ENCODE results near the gene BHLHE40.
A peak's percentile ranks its signal among the peaks of the same experiment; 100 is the strongest.
"Not testable (repeated sequence)": the region's sequence is repeated elsewhere in the genome, so short reads cannot be mapped to it uniquely, and the experiment has no call there.

BHLHE40 gene

GRCh38 chr3:4963669-4964570, 15.3 kb upstream of the BHLHE40 start:
- DNase-seq: no peak

DNA sequence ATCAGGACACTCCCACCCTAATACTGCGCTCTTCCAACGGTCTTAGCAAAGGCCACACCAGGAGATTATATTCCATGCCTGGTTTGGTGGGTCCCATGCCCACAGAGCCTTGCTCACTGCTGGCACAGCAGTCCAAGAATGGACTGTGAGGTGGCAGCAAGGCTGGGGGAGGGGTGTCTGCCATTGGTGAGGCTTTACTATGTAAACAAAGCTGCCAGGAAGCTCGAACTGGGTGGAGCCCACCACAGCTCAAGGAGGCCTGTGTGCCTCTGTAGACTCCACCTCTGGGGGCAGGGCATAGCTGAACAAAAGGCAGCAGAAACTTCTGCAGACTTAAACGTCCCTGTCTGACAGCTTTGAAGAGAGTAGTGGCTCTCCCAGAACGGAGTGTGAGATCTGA, 13.2 kb upstream of the BHLHE40 start:
- DNase-seq: not testable (repeated sequence)

DNA sequence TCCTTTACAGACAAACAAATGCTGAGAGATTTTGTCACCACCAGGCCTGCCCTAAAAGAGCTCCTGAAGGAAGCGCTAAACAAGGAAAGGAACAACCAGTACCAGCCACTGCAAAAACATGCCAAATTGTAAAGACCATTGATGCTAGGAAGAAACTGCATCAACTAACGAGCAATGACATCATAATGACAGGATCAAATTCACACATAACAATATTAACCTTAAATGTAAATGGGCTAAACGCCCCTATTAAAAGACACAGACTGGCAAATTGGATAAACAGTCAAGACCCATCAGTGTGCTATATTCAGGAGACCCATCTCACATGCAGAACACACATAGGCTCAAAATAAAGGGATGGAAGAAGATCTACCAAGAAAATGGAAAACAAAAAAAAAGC, 11.6 kb upstream of the BHLHE40 start:
- not testable (repeated sequence) for DNase-seq

- not testable (repeated sequence) for DNase-seq
Observed at GRCh38 chr3:4971437-4971836, 7.8 kb upstream of the BHLHE40 start.

DNA sequence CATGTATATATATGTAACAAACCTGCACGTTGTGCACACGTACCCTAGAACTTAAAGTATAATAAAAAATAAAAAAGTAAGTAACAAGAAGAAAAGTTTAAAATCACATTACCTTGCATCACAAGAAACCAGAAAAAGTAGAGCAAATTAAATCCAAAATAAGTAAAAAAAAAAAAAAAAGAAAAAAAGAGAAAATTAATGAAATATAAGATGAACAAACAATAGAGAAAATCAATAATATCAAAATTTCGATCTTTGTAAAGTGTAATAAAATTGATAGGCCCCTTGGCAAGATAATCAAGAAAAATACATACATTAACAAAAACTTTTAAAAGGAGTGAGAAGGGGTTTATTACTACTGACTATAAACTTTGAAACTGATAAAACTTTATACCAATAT, 7.4 kb upstream of the BHLHE40 start:
- no peak for DNase-seq

- DNase-seq: no peak
Observed at GRCh38 chr3:4972652-4973643, 6.3 kb upstream of the BHLHE40 start.

DNA sequence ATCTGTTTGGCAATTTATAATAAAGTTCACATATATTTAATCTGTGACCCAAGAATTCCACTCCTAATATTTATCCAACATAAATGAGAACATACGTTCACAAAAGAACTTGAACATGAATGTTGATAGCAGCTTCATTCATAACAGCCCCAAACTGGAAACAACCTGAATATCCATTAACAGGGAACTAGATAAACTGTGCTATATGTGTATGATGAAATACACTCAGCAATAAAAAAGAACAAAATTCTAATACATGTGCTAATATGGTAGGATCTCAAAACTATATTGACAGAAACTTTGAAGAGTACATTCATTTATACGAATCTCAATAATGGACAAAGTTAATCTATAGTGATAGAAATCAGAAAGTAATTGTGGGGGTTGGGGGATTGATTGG, 5.1 kb upstream of the BHLHE40 start:
- DNase-seq: no peak

DNA sequence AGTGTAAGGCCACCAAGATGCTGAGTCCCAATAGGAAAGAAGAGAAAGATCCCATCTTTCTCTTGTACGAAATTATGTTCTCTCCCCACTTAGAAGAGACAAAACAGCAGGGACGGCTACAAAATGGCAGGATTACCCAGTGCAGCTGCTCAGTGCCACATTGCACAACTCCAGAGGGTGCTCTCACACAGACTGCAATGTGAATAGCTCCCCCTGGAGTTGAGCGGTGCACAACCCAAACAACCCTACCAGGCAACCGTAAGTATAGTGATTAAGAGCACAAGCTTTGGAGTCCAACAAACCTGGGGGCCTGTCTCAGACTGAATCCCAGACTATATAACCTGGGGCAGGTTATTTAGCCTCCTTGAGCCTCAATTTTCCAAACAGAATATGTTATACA, 3.1 kb upstream of the BHLHE40 start:
- no peak for DNase-seq

- peak; percentile 29 for DNase-seq
Observed at GRCh38 chr3:4977001-4977852, 2.0 kb upstream of the BHLHE40 start.

- DNase-seq: peak; percentile 22
Observed at GRCh38 chr3:4977853-4978203, 1.4 kb upstream of the BHLHE40 start.

- DNase-seq: peak; percentile 74
Observed at GRCh38 chr3:4978204-4978965, 852 bp upstream of the BHLHE40 start.

DNA sequence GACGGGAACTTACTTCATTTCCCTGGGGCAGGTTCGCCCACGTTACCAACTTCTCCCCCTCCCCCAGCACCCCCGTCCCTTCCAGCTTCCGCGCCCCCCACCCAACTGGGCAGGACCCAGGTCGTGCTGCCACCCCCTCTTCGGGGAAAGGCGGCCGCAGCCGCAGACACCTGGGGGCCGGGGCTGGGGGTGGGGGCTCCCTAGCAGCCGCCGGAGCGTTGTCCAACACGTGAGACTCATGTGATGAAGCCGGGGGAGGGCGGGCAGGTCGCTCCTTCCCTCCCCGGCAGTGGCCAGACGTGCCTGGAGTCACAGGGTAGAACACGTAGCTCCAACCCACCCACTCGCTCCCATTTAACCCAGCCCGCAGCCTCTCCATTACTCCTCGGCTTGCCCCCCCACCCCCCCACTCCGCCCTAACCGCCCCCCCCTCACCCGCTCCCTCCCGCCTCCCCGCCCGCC, 240 bp upstream of the BHLHE40 start:
- peak; percentile 82 for DNase-seq

GRCh38 chr3:4980229-4981203, 1.3 kb downstream of the BHLHE40 start:
- DNase-seq: peak; percentile 88

DNA sequence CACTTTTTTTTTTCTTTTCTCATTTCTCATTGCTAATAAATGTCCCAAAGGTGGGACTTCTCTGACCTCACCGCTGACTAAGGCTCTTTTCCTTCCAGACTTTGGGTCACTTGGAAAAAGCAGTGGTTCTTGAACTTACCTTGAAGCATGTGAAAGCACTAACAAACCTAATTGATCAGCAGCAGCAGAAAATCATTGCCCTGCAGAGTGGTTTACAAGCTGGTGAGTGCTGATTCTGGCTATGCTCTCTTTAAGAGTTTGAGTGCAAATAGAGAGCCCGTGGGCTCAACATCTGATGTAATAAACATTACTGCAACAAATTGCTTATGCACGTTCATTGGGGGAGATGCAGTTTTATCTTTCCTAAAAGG, 2.0 kb downstream of the BHLHE40 start:
- no peak for DNase-seq

DNA sequence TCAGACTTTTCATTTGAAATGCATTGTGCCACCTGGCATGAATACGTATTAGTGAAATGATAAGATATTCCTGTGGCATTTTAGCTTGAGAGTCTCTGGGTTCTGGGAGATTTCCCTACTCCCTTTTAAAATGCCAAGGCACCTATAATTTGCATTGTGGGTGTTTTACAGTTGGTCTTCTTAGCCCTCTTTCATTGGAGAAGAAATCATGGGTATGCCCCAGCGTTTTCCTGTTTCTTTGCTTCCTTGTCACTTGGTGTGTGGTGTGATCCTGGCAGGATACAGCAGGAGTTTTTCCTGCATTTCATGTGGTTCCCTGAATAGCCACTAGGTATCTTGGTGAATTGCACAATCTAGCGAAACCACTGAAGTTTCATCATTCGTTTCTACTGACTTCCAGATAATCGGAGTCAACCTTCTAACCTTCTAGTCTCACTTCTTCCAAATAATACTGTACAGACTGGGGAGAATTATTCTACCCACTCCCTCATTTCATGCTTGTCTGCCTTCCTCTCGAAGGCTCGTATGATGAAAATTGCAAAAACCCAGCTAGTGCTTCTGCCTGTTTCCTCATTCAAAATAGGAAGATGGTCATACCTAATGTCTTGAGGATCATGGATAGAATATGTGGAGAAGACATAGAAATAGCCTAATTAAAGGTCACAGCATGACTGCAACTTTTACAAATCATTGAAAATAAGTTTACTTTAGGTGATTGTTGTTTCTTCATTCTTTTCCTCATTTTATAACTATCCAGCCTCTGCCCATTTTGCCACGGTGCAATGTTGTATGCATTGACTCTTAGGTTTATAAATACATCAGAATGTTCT, 2.6 kb downstream of the BHLHE40 start:
- DNase-seq: no peak

DNA sequence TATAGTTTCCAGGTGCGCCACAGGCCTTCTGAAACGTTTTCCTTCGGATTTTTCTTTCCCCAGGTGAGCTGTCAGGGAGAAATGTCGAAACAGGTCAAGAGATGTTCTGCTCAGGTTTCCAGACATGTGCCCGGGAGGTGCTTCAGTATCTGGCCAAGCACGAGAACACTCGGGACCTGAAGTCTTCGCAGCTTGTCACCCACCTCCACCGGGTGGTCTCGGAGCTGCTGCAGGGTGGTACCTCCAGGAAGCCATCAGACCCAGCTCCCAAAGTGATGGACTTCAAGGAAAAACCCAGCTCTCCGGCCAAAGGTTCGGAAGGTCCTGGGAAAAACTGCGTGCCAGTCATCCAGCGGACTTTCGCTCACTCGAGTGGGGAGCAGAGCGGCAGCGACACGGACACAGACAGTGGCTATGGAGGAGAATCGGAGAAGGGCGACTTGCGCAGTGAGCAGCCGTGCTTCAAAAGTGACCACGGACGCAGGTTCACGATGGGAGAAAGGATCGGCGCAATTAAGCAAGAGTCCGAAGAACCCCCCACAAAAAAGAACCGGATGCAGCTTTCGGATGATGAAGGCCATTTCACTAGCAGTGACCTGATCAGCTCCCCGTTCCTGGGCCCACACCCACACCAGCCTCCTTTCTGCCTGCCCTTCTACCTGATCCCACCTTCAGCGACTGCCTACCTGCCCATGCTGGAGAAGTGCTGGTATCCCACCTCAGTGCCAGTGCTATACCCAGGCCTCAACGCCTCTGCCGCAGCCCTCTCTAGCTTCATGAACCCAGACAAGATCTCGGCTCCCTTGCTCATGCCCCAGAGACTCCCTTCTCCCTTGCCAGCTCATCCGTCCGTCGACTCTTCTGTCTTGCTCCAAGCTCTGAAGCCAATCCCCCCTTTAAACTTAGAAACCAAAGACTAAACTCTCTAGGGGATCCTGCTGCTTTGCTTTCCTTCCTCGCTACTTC, 3.8 kb downstream of the BHLHE40 start:
- DNase-seq: no peak

DNA sequence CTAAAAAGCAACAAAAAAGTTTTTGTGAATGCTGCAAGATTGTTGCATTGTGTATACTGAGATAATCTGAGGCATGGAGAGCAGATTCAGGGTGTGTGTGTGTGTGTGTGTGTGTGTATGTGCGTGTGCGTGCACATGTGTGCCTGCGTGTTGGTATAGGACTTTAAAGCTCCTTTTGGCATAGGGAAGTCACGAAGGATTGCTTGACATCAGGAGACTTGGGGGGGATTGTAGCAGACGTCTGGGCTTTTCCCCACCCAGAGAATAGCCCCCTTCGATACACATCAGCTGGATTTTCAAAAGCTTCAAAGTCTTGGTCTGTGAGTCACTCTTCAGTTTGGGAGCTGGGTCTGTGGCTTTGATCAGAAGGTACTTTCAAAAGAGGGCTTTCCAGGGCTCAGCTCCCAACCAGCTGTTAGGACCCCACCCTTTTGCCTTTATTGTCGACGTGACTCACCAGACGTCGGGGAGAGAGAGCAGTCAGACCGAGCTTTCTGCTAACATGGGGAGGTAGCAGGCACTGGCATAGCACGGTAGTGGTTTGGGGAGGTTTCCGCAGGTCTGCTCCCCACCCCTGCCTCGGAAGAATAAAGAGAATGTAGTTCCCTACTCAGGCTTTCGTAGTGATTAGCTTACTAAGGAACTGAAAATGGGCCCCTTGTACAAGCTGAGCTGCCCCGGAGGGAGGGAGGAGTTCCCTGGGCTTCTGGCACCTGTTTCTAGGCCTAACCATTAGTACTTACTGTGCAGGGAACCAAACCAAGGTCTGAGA, 4.7 kb downstream of the BHLHE40 start:
- DNase-seq: peak; percentile 52

- no peak for DNase-seq
Observed at GRCh38 chr3:4984511-4984864, 5.3 kb downstream of the BHLHE40 start.
